HepG2 (cell line): ENCODE measurements around the gene FAM118A. TPM values are rescaled to one million over a fixed set of nuclear protein-coding genes. Genes with fewer than 3 reads are reported as not detected.

ENCODE experiments used
- GATAD2A ChIP-seq: IDR thresholded peaks from 2 replicates; pipeline ENCODE4 v1.6.1; 2016
- HNF4A ChIP-seq: sonication (generic); formaldehyde crosslinking; IDR thresholded peaks from 2 replicates; pipeline ENCODE4 v1.4.0; 2020; ENCODE audit warnings: missing genetic modification reagents
- HNRNPH1 ChIP-seq: fragments of 200-400 bp; formaldehyde crosslinking; optimal IDR thresholded peaks from 2 replicates; pipeline ENCODE3; 2017; ENCODE audit warnings: mild to moderate bottlenecking, low read depth, low read length
- KLF13 ChIP-seq: sonication (generic); formaldehyde crosslinking; IDR thresholded peaks from 2 replicates; pipeline ENCODE4 v1.4.0; 2020; ENCODE audit warnings: mild to moderate bottlenecking, missing genetic modification reagents
- MTA1 ChIP-seq: sonication (generic); formaldehyde crosslinking; IDR thresholded peaks from 2 replicates; pipeline ENCODE4 v1.4.0; 2020; ENCODE audit warnings: missing genetic modification reagents, mild to moderate bottlenecking, borderline replicate concordance
- SIN3B ChIP-seq: fragments of 150-350 bp; IDR thresholded peaks from 2 replicates; pipeline ENCODE4 v1.6.1; 2014; ENCODE audit warnings: low read length
- SSRP1 ChIP-seq: IDR thresholded peaks from 2 replicates; pipeline ENCODE4 v1.6.1; 2016; ENCODE audit warnings: control low read depth
- TCF7L2 ChIP-seq: IDR thresholded peaks from 2 replicates; pipeline ENCODE4 v1.6.1; 2011; ENCODE audit warnings: mild to moderate bottlenecking, low read depth, low read length, moderate library complexity
- ZNF460 ChIP-seq: sonication (generic); formaldehyde crosslinking; IDR thresholded peaks from 2 replicates; pipeline ENCODE4 v1.5.1; 2020; ENCODE audit warnings: missing genetic modification reagents, mild to moderate bottlenecking, borderline replicate concordance
- ZNF530 ChIP-seq: sonication (generic); formaldehyde crosslinking; IDR thresholded peaks from 2 replicates; pipeline ENCODE4 v1.5.0; 2020; ENCODE audit warnings: low read depth, mild to moderate bottlenecking, missing genetic modification reagents
- ZNF564 ChIP-seq: sonication (generic); formaldehyde crosslinking; IDR thresholded peaks from 2 replicates; pipeline ENCODE4 v1.8.1; 2023; ENCODE audit warnings: mild to moderate bottlenecking, missing genetic modification reagents
- ZNF749 ChIP-seq: sonication (generic); formaldehyde crosslinking; IDR thresholded peaks from 2 replicates; pipeline ENCODE4 v1.8.0; 2022; ENCODE audit warnings: mild to moderate bottlenecking, missing genetic modification reagents, moderate library complexity, borderline replicate concordance
- polyA plus RNA-seq, 8 experiments: library from polyadenylated mRNA; depleted of rRNA in 3 of 8; stranded (reverse) in 7 of 8; unstranded in 1 of 8; fragments of >200 nt; fragmentation: Illumina TruSeq in 4 of 8; extraction: Trizol in 4 of 8; gene quantifications; 2 replicates each; pipeline versions ENCODE4 v1.2.1 to v1.2.3, GENCODE V29; 2011 to 2016; ENCODE audit warnings: low read depth in 4 of 8, missing spikeins in 1 of 8, mixed read lengths in 1 of 8; ENCODE audit not compliant: insufficient read depth in 1 of 8
- total RNA-seq, 5 experiments: library from RNA; depleted of rRNA; stranded (reverse); fragments of >200 nt; fragmentation: Illumina TruSeq; extraction: Trizol; gene quantifications; 2 replicates each; pipeline ENCODE4 v1.2.3, GENCODE V29; 2016; ENCODE audit warnings: low read depth in 1 of 5
- TF ChIP-seq, protein P1 (sequence below): sonication (generic); formaldehyde crosslinking; IDR thresholded peaks from 2 replicates; pipeline ENCODE4 v1.4.0; 2020; ENCODE audit warnings: missing genetic modification reagents, mild to moderate bottlenecking, borderline replicate concordance
- TF ChIP-seq, protein P2 (sequence below): sonication (generic); formaldehyde crosslinking; IDR thresholded peaks from 2 replicates; pipeline ENCODE4 v1.4.0; 2020; ENCODE audit warnings: mild to moderate bottlenecking, missing genetic modification reagents
- TF ChIP-seq, protein P3 (sequence below): sonication (generic); formaldehyde crosslinking; conservative IDR thresholded peaks from 2 replicates; pipeline ENCODE4 v1.8.1; 2023; ENCODE audit warnings: missing genetic modification reagents
- TF ChIP-seq, protein P4 (sequence below): sonication (generic); formaldehyde crosslinking; IDR thresholded peaks from 2 replicates; pipeline ENCODE4 v1.5.1; 2020; ENCODE audit warnings: mild to moderate bottlenecking, missing genetic modification reagents, moderate library complexity
- TF ChIP-seq, protein P5 (sequence below): IDR thresholded peaks from 2 replicates; pipeline ENCODE4 v1.6.1; 2016; ENCODE audit warnings: low read depth, borderline replicate concordance

The FAM118A gene
- total and polyA plus RNA-seq, 2 of the 13 experiments (the other 11 are each of a cell fraction or from before 2014, with no cell fraction given): 36.7 to 48.2 TPM

DNA sequence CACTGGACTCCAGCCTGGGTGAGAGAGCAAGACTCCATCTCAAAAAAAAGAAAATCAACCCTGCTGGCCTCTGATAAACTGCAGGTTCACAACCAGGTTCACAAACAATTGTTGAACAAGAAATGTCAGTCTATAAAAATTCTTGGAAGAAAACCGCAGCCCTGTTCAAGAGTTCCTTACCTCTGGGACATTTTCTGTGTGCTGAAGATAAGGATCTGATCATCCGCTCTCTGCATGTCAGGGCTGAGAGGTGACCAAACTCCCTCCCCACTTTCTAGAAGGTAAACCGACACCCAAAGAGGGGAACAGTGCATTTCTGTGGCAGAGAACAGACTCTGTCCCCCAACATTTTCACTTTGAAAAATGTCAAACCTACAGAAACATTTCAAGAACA is 29.1 kb upstream of the FAM118A start (continued):
- TF ChIP-seq, protein P1, sequence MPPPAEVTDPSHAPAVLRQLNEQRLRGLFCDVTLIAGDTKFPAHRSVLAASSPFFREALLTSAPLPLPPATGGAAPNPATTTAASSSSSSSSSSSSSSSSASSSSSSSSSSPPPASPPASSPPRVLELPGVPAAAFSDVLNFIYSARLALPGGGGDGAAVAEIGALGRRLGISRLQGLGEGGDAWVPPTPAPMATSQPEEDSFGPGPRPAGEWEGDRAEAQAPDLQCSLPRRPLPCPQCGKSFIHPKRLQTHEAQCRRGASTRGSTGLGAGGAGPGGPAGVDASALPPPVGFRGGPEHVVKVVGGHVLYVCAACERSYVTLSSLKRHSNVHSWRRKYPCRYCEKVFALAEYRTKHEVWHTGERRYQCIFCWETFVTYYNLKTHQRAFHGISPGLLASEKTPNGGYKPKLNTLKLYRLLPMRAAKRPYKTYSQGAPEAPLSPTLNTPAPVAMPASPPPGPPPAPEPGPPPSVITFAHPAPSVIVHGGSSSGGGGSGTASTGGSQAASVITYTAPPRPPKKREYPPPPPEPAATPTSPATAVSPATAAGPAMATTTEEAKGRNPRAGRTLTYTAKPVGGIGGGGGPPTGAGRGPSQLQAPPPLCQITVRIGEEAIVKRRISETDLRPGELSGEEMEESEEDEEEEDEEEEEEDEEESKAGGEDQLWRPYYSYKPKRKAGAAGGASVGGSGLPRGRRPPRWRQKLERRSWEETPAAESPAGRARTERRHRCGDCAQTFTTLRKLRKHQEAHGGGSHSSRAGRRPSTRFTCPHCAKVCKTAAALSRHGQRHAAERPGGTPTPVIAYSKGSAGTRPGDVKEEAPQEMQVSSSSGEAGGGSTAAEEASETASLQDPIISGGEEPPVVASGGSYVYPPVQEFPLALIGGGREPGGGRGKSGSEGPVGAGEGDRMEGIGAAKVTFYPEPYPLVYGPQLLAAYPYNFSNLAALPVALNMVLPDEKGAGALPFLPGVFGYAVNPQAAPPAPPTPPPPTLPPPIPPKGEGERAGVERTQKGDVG (CRISPR knock-in tag): no peak
- TF ChIP-seq HNRNPH1 (no peak), SIN3B (no peak), ZNF564 (CRISPR knock-in tag) (no peak), KLF13 (CRISPR knock-in tag) (no peak), GATAD2A (CRISPR knock-in tag) (no peak), SSRP1 (CRISPR knock-in tag) (no peak), HNF4A (CRISPR knock-in tag) (no peak), ZNF749 (CRISPR knock-in tag) (no peak), MTA1 (no peak), ZNF530 (CRISPR knock-in tag) (no peak), TCF7L2 (no peak), ZNF460 (CRISPR knock-in tag) (0 out of 2 replicates have a peak, but pooled peaks have one; percentile 1)
- TF ChIP-seq, protein P2, sequence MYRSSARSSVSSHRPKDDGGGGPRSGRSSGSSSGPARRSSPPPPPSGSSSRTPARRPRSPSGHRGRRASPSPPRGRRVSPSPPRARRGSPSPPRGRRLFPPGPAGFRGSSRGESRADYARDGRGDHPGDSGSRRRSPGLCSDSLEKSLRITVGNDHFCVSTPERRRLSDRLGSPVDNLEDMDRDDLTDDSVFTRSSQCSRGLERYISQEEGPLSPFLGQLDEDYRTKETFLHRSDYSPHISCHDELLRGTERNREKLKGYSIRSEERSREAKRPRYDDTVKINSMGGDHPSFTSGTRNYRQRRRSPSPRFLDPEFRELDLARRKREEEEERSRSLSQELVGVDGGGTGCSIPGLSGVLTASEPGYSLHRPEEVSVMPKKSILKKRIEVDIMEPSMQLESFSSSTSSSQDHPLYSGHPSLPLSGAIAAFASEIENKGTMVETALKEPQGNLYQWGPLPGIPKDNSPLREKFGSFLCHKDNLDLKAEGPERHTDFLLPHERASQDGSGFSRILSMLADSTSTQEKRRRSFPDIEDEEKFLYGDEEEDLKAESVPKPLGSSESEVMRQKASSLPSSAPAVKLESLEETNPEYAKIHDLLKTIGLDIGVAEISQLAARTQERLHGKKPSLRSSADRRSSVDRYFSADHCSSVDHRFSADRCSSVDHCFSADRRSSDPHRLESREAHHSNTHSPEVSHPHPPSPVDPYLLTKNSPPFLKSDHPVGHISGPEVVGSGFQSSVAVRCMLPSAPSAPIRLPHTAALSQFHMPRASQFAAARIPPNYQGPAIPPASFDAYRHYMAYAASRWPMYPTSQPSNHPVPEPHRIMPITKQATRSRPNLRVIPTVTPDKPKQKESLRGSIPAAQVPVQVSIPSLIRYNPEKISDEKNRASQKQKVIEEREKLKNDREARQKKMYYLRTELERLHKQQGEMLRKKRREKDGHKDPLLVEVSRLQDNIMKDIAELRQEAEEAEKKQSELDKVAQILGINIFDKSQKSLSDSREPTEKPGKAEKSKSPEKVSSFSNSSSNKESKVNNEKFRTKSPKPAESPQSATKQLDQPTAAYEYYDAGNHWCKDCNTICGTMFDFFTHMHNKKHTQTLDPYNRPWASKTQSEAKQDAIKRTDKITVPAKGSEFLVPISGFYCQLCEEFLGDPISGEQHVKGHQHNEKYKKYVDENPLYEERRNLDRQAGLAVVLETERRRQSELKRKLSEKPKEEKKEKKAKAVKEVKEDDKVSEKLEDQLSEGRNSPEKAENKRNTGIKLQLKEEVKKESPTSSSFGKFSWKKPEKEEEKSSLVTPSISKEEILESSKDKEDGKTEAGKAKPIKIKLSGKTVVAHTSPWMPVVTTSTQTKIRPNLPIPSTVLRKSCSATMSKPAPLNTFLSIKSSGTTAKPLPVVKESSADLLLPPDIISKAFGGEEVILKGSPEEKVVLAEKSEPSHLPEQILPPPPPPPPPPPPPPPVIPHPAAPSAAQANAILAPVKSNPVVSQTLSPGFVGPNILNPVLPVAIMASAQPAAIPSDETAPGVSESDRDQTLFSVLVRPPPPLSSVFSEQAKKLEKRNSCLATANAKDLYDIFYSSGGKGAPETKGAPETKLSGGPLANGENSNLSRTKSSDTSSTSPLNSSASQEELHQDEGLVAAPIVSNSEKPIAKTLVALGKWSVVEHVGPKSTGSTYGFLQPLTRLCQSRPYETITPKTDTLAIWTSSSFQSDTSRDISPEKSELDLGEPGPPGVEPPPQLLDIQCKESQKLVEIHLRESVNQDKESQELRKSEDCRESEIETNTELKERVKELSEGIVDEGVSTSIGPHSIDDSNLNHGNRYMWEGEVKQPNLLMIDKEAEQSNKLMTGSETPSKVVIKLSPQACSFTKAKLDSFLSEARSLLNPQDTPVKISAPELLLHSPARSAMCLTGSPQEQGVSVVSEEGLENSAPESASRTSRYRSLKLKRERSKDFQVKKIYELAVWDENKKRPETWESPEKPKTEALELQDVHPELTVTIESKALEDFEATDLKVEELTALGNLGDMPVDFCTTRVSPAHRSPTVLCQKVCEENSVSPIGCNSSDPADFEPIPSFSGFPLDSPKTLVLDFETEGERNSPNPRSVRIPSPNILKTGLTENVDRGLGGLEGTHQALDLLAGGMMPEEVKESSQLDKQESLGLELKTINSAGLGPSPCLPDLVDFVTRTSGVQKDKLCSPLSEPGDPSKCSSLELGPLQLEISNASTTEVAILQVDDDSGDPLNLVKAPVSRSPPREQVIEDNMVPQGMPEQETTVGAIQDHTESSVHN (CRISPR knock-in tag): no peak
- TF ChIP-seq, protein P3, sequence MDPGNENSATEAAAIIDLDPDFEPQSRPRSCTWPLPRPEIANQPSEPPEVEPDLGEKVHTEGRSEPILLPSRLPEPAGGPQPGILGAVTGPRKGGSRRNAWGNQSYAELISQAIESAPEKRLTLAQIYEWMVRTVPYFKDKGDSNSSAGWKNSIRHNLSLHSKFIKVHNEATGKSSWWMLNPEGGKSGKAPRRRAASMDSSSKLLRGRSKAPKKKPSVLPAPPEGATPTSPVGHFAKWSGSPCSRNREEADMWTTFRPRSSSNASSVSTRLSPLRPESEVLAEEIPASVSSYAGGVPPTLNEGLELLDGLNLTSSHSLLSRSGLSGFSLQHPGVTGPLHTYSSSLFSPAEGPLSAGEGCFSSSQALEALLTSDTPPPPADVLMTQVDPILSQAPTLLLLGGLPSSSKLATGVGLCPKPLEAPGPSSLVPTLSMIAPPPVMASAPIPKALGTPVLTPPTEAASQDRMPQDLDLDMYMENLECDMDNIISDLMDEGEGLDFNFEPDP (CRISPR knock-in tag): no peak
- TF ChIP-seq, protein P4, sequence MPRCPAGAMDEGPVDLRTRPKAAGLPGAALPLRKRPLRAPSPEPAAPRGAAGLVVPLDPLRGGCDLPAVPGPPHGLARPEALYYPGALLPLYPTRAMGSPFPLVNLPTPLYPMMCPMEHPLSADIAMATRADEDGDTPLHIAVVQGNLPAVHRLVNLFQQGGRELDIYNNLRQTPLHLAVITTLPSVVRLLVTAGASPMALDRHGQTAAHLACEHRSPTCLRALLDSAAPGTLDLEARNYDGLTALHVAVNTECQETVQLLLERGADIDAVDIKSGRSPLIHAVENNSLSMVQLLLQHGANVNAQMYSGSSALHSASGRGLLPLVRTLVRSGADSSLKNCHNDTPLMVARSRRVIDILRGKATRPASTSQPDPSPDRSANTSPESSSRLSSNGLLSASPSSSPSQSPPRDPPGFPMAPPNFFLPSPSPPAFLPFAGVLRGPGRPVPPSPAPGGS: no peak
- TF ChIP-seq, protein P5, sequence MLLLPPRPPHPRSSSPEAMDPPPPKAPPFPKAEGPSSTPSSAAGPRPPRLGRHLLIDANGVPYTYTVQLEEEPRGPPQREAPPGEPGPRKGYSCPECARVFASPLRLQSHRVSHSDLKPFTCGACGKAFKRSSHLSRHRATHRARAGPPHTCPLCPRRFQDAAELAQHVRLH (CRISPR knock-in tag): peak; percentile 40; the same call in 1 of the 2 replicates
